GM21825 (cell line): Measurements from ENCODE around the gene SPSB3.

ENCODE experiments used
- ATAC-seq: cut with Tn5 transposase; IDR thresholded peaks from one replicate; pipeline ENCODE4 v1.9.1; 2021; ENCODE audit warnings: mild to moderate bottlenecking, moderate library complexity; ENCODE audit not compliant: unreplicated experiment

Gene SPSB3

DNA sequence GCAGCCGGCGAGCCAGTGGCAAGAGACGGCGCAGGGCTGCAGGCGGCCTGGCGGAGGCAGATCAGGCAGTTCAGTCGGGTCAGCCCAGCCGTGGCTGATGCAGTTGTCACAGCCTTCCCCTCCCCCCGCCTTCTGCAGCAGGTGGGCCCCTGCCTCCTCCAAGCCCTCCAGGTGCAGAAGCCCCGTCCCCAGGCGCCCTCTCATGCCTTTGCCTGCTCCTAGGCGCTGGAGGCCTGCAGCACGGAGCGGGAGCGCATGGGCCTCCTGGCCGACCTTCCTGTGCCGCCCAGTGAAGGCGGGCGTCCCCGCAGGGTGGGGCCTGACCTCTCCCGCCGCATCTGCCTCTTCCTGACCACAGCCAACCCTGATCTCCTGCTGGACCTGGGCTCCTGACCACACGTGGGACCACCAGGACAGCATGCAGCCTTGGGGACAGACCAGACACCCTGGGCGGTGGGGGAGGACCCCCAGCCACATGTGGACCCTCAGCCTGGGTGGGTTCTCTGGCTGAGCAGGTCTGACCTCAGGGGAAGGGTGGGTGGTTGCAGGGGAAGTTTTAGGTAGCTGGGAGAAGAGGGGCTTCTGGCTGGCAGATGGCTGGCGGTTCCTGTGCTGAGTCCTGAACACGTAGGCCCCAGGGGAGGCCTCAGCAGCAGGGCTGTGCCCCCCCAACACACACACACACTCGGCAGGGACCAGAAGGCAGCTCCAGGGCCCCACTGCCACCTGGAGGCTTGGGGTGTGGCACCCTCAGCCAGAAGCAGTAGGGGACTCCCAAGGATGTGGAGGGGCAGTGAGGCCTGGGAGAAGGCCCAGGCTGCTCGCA lies 6.3 kb downstream of the SPSB3 start:
- ATAC-seq, result no peak

DNA sequence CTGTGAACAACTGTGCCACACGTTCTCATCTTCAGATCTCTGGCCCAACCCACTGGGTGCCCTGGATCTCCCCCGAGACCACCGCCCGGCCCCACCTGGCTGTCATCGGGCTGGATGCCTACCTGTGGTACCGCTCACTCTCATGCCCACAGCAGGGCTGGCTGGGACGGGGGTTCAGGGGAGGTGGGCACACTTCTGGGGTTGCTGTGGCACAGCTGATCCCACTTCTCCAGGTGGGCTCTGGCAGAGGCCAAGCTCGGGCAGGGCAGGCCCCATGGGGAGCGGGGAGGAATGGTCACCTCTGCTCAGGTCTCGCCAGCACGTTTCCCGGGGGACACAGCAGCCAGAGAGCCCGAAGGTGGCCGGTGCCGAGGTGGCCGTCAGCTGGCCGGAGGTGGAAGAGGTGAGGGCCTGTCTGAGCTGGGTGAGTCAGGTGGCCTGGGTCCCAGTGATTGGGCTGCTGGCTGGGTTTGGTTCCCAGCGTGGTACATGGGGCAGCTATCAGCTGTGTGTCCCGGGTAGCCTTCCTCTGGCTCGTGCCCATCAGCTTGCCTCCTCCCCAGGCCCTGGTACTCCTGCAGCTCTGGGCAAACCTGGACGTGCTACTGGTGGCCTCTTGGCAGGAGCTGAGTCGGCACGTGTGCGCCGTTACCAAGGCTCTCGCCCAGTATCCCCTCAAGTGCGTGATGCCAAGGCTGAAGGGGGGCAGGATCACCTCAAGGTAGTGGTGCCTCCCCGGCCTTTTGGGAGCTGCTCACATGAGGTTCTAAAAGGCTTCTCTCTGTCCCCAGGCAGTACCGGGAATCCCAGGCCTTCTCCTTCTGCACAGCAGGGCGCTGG lies 7.1 kb downstream of the SPSB3 start:
- no peak for ATAC-seq

DNA sequence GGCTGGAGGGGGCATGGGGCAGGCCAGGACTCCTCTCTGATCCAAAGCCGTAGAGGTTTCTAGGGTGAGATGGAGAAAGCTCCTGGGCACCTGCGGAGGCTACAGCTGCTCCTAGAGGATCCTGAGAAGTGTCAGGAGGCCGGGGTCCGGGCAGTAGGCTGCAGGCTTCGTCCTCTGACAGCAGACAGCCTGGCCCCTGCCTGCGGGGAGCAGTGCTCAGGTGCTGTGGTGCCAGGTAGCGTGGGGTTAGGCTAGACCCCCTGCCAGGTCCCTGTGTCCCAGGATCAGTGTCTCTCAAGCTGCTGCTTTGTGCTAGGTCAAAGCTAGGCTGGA lies 8.0 kb downstream of the SPSB3 start:
- ATAC-seq, result no peak

DNA sequence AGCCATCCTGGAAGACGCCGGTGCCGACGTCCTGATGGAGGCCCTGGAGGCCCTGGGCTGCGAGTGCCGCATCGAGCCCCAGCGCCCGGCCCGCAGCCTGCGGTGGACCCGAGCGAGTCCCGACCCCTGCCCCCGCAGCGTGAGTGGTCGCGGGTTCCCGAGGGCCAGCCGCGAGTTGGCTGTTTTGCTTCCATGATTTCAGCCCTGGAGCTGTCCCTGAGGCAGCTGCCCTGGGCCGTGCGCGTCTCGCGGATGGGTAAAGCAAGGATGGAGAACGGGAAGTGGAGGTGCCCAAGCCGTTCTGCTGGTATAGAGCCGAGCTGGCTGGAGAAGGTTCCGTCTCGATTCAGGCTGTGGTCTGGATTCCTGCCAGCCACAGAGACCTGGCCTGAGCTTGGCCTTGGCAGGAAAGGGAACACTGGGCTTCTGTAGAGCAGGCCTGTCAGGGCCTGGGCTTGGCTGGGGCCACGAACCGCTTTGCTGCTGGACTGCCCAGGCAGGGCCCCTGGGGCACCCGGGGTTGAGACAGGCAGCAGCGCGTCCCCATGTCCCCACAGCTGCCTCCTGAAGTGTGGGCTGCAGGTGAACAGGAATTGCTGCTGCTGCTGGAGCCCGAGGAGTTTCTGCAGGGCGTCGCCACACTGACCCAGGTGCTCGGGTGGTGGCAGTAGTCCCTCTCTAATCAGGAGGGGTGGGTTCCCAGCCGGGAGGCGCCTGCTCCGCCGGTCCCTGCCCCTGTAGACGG lies 8.5 kb downstream of the SPSB3 start:
- ATAC-seq, result no peak

DNA sequence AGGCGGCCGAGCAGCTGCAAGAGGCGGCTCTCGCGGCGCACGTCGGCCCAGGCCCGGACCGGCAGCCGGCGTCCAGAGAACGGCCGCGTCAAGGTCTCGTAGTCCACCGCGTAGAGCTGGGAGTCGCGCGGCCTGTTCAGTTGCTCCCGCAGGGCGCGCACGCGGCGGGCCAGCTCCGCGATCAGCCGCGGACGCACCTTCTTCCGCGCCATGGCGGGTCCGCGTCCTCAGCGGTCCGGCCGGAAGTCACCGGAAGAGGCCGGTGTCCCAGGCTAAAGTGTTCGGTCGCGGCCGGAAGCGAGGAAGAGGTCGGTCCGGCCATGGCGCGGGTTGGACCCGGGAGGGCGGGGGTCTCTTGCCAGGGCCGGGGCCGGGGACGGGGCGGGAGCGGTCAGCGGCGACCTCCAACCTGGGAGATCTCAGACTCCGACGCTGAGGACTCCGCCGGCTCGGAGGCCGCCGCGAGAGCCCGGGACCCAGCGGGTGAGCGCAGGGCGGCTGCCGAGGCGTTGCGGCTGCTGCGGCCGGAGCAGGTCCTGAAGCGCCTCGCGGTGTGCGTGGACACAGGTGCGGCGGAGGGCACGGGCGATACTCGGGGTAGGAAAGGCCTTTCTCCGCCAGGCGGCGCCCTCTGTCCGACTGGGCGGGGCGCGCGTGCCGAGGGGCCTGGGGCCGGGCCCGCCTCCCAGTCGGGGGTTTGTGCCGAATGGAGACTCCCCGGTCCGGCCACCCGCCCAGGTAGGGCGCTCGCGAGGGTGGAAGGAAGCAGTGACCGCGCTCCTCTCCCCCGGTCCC lies 9.3 kb downstream of the SPSB3 start, which contains the start of gene MRPS34:
Gene MRPS34 (minus strand): TSS at position 227 of the 795 bp plus-strand sequence. CDS start 15 bp downstream, at position 212.
- ATAC-seq, result peak; percentile 32

DNA sequence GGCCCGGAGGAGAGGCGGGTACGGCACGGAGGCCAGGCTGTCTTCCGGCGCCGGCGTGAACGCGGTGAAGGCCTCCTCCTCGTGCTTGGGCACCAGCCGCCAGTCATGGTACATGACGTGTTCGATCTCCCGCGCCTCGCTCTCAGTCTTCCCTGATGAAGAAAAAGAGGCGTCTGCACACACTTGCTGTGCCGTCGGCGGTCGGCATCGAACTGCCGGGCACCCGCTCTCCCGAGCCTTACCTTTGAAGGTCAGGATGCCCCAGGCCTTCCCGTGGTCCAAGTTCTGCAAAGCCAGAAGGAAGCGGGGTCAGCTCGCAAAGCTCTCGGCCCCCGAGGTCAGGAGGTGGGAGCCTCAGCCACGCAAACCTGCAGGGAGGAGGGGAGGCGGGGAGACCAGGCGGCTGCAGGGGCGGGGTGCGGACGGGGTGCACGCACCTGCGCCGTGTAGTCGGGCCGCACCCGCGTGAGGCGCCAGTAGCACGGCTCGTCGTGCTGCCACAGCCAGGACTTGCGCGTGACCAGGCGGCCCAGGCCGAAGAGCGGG lies 9.9 kb downstream of the SPSB3 start, which contains the start of gene EME2:
Gene EME2 (plus strand): TSS at position 449 of the 546 bp plus-strand sequence. CDS start 418 bp downstream, outside the sequence.
- peak; percentile 7 for ATAC-seq

DNA sequence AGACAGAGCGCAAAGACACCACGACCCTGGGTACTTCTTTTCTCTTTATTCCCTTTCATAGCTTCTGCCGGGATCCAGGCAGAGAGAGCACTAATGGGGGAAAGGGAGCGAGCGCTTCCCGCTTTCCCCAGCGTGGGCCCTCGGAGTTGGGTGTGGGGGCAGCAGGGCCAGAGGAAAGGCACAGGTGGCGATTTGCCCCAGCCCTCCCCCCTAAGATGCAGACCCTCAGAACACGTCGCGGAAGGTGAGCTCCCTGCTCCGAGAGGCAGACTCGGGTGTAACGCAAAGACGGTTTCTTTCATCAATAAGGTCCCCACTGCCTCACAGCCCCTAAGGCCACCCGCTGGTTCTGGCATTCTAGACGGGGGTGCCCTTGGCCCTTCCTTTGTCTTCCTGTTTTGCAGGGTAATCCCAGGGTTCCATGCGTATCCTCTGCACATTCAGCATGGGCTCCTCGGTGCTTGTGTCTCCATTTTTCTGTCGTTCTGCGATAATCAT lies 10.5 kb downstream of the SPSB3 start:
- ATAC-seq, result no peak

DNA sequence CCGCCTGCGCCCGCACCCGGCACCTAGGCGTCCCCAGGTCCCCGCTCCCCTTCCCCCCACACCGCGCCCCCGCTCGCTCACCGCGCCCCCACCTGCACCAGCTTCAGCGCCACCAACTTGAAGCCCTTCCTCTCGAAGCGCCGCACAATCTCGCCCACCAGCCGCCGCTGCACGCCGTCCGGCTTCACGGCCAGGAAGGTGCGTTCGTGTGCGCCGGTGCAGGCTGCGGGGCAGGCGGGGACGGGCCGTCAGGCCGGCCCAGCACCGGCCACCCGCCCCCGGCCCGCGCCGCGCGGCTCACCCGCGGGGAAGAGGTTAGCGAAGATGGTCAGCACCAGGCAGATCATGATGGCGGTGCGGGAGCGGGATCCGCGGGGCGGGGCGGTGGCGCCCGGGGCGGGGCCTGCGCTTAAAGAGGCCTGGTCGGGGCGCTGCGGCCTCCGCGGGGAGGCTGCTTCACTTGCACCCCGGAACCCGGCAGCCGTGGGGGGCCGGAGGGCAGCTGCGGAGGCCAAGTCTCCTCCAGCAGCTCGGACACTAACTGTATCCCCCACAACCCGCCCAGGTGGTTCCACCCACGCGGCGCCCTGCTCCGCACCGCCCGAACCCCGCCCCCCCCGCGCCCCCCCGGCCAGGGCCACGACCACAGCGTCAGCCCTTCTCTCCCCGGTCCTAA lies 11.0 kb downstream of the SPSB3 start, which contains the start of gene NME3:
Gene NME3 (minus strand): TSS at position 356 of the 676 bp plus-strand sequence. CDS start 9 bp downstream, at position 347.
- ATAC-seq, result no peak

DNA sequence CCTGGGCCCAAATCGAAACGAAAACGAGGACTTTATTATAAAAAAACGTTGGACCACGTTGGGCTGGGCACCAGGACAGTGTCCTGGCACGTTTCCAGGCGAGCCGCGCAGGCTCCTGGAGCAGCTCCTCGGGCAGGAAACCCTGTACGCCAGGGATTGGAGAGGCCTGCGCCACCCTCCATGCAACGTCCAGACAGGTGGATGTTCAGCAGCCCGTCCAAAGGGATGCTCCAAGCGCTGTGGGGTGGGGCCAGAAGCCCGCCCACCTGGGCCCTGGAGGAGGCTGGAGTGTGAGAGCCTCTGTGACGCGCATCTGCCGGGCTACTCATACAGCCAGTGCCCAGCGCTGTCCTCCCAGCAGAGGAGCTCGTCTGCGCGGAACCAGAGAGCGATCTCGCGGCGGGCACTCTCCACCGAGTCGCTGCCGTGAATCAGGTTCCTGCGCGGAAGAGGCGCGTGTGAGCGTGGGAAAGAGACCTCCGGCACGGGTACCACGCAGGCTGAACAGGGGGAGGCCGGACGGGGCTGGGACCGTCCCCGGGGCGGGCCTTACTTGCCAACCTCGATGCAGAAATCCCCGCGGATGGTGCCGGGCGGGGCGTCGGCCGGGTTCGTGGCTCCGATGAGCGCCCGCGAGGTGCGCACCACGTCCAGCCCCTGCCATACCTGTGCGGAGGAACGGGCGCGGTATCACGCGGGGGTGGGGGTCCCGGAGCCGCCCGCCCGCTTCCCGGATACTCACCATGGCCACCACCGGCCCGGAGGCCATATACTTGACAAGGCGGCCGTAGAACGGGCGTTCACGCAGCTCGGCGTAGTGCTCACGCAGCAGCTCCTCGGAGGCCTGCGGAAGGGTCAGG lies 11.8 kb downstream of the SPSB3 start:
- ATAC-seq, result no peak

DNA sequence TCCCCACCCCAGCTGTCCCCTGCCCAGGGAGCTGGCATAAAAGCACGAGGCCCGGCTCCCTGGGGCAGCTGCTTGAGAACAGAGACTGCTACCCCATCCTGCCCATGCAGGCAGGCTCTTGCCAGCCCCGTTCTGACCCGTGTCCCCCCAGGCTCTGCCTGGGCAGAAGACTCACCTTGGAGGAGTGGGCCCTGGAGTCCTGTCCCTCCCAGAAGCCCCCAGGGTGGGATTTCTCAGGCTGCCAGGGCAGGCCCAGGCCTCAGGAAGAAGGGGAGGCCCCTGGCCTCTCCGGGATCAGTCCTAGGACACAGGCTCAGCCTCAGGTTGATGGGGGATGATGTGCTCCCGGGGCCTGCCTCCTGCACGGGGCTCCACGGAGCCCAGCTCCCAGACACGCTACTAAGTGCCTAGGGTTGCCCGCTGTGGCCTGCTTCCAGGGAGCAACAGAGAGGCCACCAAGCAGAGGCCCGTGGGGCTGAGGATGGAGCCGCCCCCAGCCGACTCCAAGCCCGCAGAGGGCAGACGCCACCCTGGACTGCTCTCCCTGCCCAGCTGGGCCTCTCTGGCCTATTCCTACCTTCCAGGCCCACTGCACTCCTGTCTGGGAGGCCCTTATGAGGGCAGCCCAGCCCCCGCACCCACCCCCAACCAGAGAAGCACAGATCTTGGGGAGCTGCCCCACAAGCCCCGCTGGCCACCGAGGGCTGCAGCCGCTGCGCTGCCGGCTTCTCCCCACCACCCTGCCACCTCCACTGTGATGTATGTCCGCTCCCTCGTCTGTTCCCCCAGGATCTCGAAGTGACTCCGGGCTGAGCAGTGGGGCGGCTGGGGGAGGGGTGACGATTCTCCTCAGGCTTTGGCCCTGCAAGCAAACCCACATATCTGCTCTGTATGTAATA lies 12.7 kb downstream of the SPSB3 start:
- no peak for ATAC-seq

DNA sequence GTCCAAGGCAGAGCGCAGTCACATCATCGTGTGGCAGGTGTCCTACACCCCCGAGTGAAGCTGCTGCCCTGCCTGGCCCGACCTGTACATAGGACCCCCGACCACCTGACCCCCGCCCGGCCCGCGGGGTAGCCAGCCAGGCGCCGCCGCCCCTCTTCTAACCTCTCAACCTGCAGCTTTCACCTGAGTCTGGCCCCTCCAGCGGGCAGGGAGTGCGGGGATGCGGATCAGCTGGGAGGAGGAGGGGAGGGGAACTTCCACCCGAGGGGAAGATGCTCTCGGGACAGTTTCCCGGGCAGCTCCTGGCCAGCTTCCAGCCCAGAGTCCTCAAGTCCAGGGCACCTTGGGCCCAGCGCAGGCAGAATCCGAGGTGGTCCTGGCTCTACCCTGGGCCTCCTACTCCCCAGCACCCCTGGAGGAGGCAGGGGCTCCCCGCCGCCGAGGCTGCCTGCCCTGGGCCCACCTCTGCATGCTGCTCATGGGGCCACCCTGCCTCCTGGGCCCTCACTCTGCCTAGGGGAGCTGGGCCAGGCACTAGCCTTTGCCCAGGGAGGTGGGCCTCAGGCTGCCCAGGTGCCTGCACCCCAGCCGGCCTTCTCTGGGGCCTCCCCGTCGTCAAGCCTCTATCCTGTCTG lies 13.5 kb downstream of the SPSB3 start:
- ATAC-seq, result no peak

DNA sequence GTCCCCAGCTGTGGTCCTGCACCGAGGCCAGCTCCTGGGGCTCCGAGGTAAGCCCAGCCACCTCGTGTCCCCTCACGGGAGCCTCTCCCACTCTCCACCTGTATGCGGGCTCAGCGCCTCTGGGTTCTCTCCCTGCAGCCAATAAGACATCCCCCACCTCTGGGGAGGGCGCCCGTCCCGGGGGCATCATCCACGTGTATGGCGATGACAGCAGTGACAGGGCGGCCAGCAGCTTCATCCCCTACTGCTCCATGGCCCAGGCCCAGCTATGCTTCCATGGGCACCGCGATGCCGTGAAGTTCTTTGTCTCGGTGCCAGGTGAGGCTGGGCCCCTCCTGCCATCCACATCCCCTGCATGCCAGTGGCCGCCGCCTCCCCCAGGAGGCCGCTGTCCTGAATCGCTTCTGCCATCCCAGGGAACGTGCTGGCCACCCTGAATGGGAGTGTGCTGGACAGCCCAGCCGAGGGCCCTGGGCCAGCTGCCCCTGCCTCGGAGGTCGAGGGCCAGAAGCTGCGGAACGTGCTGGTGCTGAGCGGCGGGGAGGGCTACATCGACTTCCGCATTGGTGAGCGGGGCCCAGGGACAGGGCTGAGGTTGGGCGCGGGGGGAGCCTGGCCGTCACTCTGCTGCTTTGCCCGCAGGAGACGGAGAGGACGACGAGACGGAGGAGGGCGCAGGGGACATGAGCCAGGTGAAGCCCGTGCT lies 14.2 kb downstream of the SPSB3 start:
- ATAC-seq, result no peak

DNA sequence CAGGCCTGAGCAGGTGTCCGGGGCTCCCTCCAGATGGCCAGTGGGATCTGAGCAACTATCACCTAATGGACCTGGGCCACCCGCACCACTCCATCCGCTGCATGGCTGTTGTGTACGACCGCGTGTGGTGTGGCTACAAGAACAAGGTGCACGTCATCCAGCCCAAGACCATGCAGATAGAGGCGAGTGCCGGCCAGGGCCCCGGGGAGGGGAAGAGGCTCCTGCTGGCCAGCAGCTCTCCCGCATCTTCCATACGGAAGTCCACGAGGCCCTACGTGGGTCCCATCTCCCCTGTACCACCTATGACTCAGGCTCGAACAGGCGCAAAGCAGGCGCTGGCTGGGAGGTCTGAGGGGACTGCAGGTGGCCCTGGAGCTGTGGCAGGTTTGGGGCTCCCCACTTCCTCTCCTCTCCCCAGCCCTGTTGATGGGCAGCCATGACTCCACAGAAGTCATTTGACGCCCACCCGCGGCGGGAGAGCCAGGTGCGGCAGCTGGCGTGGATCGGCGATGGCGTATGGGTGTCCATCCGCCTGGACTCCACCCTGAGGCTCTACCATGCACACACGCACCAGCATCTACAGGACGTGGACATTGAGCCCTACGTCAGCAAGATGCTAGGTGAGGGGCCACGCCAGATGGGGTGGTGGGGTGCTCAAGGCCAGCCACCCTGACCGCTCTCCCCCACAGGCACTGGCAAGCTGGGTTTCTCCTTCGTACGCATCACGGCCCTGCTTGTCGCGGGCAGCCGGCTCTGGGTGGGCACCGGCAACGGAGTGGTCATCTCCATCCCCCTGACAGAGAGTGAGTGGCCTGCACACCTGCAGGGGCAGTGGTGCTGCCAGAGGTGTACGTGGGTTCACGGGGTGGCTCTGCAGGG lies 15.0 kb downstream of the SPSB3 start:
- no peak for ATAC-seq

DNA sequence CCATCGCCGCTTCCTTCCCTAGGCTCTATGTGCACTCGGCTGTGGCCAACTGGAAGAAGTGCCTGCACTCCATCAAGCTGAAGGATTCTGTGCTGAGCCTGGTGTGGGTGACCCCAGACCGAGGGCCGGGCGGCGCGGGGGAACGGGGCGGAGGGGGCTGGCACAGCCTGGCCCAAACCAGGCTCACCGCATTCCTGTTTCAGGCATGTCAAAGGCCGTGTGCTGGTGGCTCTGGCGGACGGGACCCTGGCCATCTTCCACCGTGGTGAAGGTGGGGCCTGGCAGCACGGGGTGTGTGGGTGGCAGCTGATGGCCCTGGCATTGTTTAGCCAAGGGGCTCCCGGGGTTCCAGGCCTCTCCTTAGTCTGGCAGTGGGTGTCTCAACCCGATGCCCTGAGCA lies 15.7 kb downstream of the SPSB3 start:
- no peak for ATAC-seq

DNA sequence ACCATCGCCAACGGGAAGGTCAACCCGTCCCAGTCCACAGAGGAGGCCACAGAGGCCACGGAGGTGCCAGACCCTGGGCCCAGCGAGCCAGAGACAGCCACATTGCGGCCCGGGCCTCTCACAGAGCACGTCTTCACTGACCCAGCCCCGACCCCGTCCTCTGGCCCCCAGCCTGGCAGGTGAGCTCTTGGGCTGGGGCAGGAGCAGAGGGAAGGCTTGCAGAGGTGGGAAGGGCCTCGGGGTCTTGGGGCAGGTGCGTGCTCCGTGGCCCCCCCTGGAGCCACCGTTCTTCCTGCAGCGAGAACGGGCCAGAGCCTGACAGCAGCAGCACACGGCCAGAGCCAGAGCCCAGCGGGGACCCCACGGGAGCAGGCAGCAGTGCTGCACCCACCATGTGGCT lies 16.1 kb downstream of the SPSB3 start:
- ATAC-seq, result no peak
